Endothelial cell of umbilical vein (primary cell): ENCODE data around the gene PRKCI. TPM values are rescaled to one million over a fixed set of nuclear protein-coding genes. Genes with fewer than 3 reads are reported as not detected.

Experiments used
- BruUV-seq: library from RNA; stranded (reverse); fragments of 400-500 nt; replicated peaks from 2 replicates; lab custom pipeline; 2021; lab: Mats Ljungman, UMichigan
- CTCF ChIA-PET: fragments of 300-600, 350-600 bp; sonication (Branson Sonifier 250); formaldehyde crosslinking; loops from one replicate; lab custom pipeline; 2021; ENCODE audit warnings: antibody characterized with exemption, inconsistent platforms; lab: Charles Lee
- POLR2A ChIA-PET: fragments of 300-600, 350-600 bp; sonication (Branson Sonifier 250); formaldehyde crosslinking; loops from one replicate; lab custom pipeline; 2021; ENCODE audit warnings: antibody characterized with exemption, inconsistent platforms; lab: Charles Lee
- DNase-seq: peaks from one replicate; pipeline ENCODE4 v3.0.0-alpha.2; 2011; ENCODE audit warnings: low read depth, low spot score
- FAIRE-seq: peaks from 2 replicates; lab custom pipeline; 2011; peaks lifted over from hg19 to GRCh38; lab: Jason Lieb, UNC
- H2AFZ ChIP-seq: 2 replicates; pipeline ENCODE4 v1.6.0; 2012; ENCODE audit warnings: low read depth, low read length, control low read depth, inconsistent platforms
- H3K27ac ChIP-seq: 2 replicates; pipeline ENCODE4 v1.5.1; 2011; ENCODE audit warnings: low read depth, mild to moderate bottlenecking, control low read depth, low read length, moderate library complexity; ENCODE audit not compliant: insufficient read depth
- H3K27me3 ChIP-seq, 2 experiments: 2 replicates each; pipeline versions ENCODE4 v1.6.0 to v1.6.1; 2011; ENCODE audit warnings: low read length in 2 of 2, mixed read lengths in 1 of 2; ENCODE audit not compliant: control insufficient read depth in 2 of 2, insufficient read depth in 2 of 2
- H3K36me3 ChIP-seq, 2 experiments: 2 replicates in 1 of 2; 3 replicates in 1 of 2; pipeline ENCODE4 v1.5.1; 2011; ENCODE audit warnings: low read length in 2 of 2, mild to moderate bottlenecking in 1 of 2, moderate library complexity in 1 of 2; ENCODE audit not compliant: control insufficient read depth in 2 of 2, insufficient read depth in 2 of 2; ENCODE audit errors: extremely low read depth in 1 of 2
- H3K4me1 ChIP-seq: 3 replicates; pipeline ENCODE4 v1.5.1; 2011; ENCODE audit warnings: mild to moderate bottlenecking, low read length; ENCODE audit not compliant: control insufficient read depth, insufficient read depth; ENCODE audit errors: extremely low read depth
- H3K4me2 ChIP-seq: 2 replicates; pipeline ENCODE4 v1.6.1; 2011; ENCODE audit warnings: low read length, control low read depth, mixed read lengths; ENCODE audit not compliant: insufficient read depth
- H3K4me3 ChIP-seq, 3 experiments: fragments of 200-600 bp in 1 of 3; sonication (generic), shearing (Covaris generic) in 1 of 3; replicated peaks in 1 of 3; 2 replicates each; pipeline ENCODE4 v1.5.1; 2011 to 2016; ENCODE audit warnings: control low read depth in 3 of 3, low read length in 3 of 3, mild to moderate bottlenecking in 2 of 3, inconsistent platforms in 1 of 3, low read depth in 1 of 3, moderate library complexity in 1 of 3; ENCODE audit not compliant: insufficient read depth in 1 of 3
- H3K79me2 ChIP-seq: 2 replicates; pipeline ENCODE4 v1.6.0; 2012; ENCODE audit warnings: low read length, inconsistent platforms; ENCODE audit not compliant: control insufficient read depth, insufficient read depth
- H3K9ac ChIP-seq: replicated peaks from 2 replicates; pipeline ENCODE3; 2011; ENCODE audit warnings: low read length, control low read depth; ENCODE audit not compliant: insufficient read depth; ENCODE audit errors: extremely low read depth
- H3K9me1 ChIP-seq: replicated peaks from 3 replicates; pipeline ENCODE4 v1.6.0; 2011; ENCODE audit warnings: mild to moderate bottlenecking, low read length; ENCODE audit not compliant: control insufficient read depth, insufficient read depth; ENCODE audit errors: extremely low read depth
- H3K9me3 ChIP-seq: replicated peaks from 2 replicates; pipeline ENCODE4 v1.5.1; 2012; ENCODE audit warnings: low read length, inconsistent platforms; ENCODE audit not compliant: control insufficient read depth, insufficient read depth
- H4K20me1 ChIP-seq: replicated peaks from 2 replicates; pipeline ENCODE3; 2011; ENCODE audit warnings: mild to moderate bottlenecking, low read length; ENCODE audit not compliant: control insufficient read depth, insufficient read depth; ENCODE audit errors: extremely low read depth
- EZH2 ChIP-seq: IDR thresholded peaks from 2 replicates; pipeline ENCODE4 v1.6.1; 2012; ENCODE audit warnings: borderline replicate concordance, low read depth, mild to moderate bottlenecking, moderate library complexity, low read length, inconsistent platforms; ENCODE audit not compliant: severe bottlenecking
- FOS ChIP-seq: IDR thresholded peaks from 2 replicates; pipeline ENCODE4 v1.6.1; 2011; ENCODE audit warnings: mild to moderate bottlenecking, low read length, moderate library complexity, borderline replicate concordance; ENCODE audit not compliant: insufficient read depth
- GATA2 ChIP-seq: IDR thresholded peaks from 2 replicates; pipeline ENCODE4 v1.7.0; 2011; ENCODE audit warnings: low read depth, mild to moderate bottlenecking, moderate library complexity, mixed read lengths, low read length; ENCODE audit not compliant: insufficient read length, insufficient read depth
- JUN ChIP-seq: IDR thresholded peaks from 2 replicates; pipeline ENCODE4 v1.6.1; 2011; ENCODE audit warnings: borderline replicate concordance, low read depth; ENCODE audit not compliant: insufficient read length, insufficient read depth
- MYC ChIP-seq: IDR thresholded peaks from one replicate; pipeline ENCODE4 v1.6.1; 2011; ENCODE audit warnings: mild to moderate bottlenecking, low read depth, low read length
- POLR2A ChIP-seq: IDR thresholded peaks from 2 replicates; pipeline ENCODE4 v1.6.1; 2012; ENCODE audit warnings: low read depth, mild to moderate bottlenecking, control low read depth, low read length
- POLR2AphosphoS5 ChIP-seq: IDR thresholded peaks from 2 replicates; pipeline ENCODE4 v1.6.1; 2012; ENCODE audit warnings: low read depth, mild to moderate bottlenecking, control low read depth, low read length, moderate library complexity; ENCODE audit not compliant: insufficient read depth
- dilution Hi-C: fragments of 300-500 bp; cut with MboI; formaldehyde crosslinking; loops from one replicate; pipeline ENCODE4 v1.15.0; 2019; ENCODE audit warnings: low sequenced_read_pairs; ENCODE audit not compliant: extremely low pct_ligation_motif_present
- intact Hi-C: fragments of 100-400 bp; cut with micrococcal nuclease; formaldehyde crosslinking; loops from one replicate; pipeline ENCODE4 v1.10.0; 2022
- polyA plus RNA-seq, 4 experiments: library from polyadenylated mRNA; depleted of rRNA in 3 of 4; stranded (reverse) in 3 of 4; unstranded in 1 of 4; fragments of >200 nt; gene quantifications; 2 replicates each; pipeline versions ENCODE4 v1.2.1 to v1.2.3, GENCODE V29; 2011 to 2012; ENCODE audit warnings: missing spikeins in 1 of 4
- total RNA-seq: library from RNA; stranded (reverse); gene quantifications from 2 replicates; pipeline ENCODE4 v1.2.3, GENCODE V29; 2021
- TF ChIP-seq, protein P1 (sequence below), 2 donors: IDR thresholded peaks; 1 replicate in 1 of 2; 2 replicates in 1 of 2; pipeline ENCODE4 v1.5.1; 2011; ENCODE audit warnings: low read length in 2 of 2, mild to moderate bottlenecking in 2 of 2, moderate library complexity in 2 of 2, control low read depth in 1 of 2, inconsistent platforms in 1 of 2, low read depth in 1 of 2; ENCODE audit not compliant: insufficient read depth in 1 of 2; ENCODE audit errors: extremely low read depth in 1 of 2
- TF ChIP-seq, protein P2 (sequence below): IDR thresholded peaks from 2 replicates; pipeline ENCODE4 v1.6.1; 2011; ENCODE audit not compliant: insufficient read depth, insufficient read length

Gene PRKCI
- total and polyA plus RNA-seq, 2 donors (not counting 3 experiments of a cell fraction or from before 2014, with no cell fraction given) = 7.1 to 23.9 TPM

DNA sequence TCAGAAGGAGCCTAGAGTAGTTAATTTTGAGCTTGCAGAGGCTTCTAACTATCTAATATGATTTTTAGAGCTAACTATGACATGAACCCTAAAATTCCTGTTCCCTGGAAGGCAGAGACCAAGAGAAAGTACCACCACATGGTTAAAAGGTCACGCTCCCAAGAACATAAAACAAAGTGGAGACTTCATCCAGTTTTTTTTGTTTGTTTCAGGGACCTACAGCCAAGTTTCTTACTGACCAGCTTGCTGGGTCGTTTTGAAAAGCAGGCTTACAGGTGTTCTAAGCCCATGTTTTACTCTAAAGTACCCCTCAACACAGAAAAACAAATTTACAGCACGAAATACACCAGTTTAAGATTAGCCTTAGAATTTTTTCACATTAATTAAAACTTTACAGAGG lies 95.7 kb downstream of the PRKCI start:
- Histone ChIP-seq H2AFZ (no peak overlapping the region), H3K9ac (no peak overlapping the region), H3K27ac (no peak overlapping the region), H3K27me3 (no peaks in the 10 kb centered on the region), H3K9me1 (no peaks in the 10 kb centered on the region), H4K20me1 (no peaks in the 10 kb centered on the region), H3K36me3 (no peaks in the 10 kb centered on the region), H3K4me2 (no peak overlapping the region), H3K9me3 (no peaks in the 10 kb centered on the region), H3K4me1 (peaks cover 14% of the 10 kb centered on the region), H3K4me3 (no peak overlapping the region), H3K79me2 (no peaks in the 10 kb centered on the region)
- TF ChIP-seq MYC (no peak), JUN (no peak), GATA2 (no peak), POLR2A (no peak), FOS (no peak), POLR2AphosphoS5 (no peak), EZH2 (no peak)
- TF ChIP-seq, protein P1, sequence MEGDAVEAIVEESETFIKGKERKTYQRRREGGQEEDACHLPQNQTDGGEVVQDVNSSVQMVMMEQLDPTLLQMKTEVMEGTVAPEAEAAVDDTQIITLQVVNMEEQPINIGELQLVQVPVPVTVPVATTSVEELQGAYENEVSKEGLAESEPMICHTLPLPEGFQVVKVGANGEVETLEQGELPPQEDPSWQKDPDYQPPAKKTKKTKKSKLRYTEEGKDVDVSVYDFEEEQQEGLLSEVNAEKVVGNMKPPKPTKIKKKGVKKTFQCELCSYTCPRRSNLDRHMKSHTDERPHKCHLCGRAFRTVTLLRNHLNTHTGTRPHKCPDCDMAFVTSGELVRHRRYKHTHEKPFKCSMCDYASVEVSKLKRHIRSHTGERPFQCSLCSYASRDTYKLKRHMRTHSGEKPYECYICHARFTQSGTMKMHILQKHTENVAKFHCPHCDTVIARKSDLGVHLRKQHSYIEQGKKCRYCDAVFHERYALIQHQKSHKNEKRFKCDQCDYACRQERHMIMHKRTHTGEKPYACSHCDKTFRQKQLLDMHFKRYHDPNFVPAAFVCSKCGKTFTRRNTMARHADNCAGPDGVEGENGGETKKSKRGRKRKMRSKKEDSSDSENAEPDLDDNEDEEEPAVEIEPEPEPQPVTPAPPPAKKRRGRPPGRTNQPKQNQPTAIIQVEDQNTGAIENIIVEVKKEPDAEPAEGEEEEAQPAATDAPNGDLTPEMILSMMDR (IDR thresholded peaks at IDR 0.05; ENCODE audit: extremely low read depth in 1 of 2, insufficient read depth in 1 of 2, low read depth in 1 of 2, low read length in 2 of 2) = no peak
- TF ChIP-seq, protein P2, sequence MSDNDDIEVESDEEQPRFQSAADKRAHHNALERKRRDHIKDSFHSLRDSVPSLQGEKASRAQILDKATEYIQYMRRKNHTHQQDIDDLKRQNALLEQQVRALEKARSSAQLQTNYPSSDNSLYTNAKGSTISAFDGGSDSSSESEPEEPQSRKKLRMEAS = no peak
- DNase-seq (no peak), FAIRE-seq (no peak)
- BruUV-seq = no TSS peak
- POLR2A ChIA-PET = interaction anchor here (0.5 to 0.6 kb wide), 2 partner anchors 163 to 306 kb away, joined by 3 to 4 read pairs; no protein-coding TSS in a partner anchor
- CTCF ChIA-PET = interaction anchor here (0.7 to 1.1 kb wide), 5 partner anchors 10 to 48 kb away, joined by 3 to 4 read pairs (median 3); partner anchors contain the start of gene SKIL
- intact Hi-C loops = no loop called here
- dilution Hi-C loops = no loop called here
